Stimulated activated CD8-positive, alpha-beta memory T cell treated with anti-CD3 and anti-CD28 coated beads, Interleukin-4, amount 100 ng/mL, for 24 hours (primary cell): ENCODE data around the gene NIM1K.
A peak's percentile ranks its signal among the peaks of the same experiment; 100 is the strongest.
"Not testable (repeated sequence)": the region's sequence is repeated elsewhere in the genome, so short reads cannot be mapped to it uniquely, and the experiment has no call there.

Source experiments
- DNase-seq: peaks from one replicate; pipeline ENCODE4 v3.0.0-alpha.2; 2020; ENCODE audit warnings: low read depth

NIM1K gene

GRCh38 chr5:43191740-43192557 lies at the start of gene NIM1K:
Gene NIM1K (plus strand): TSS chr5:43192225. CDS start chr5:43245776, 53,551 bp downstream.
- DNase-seq, result peak; percentile 22

- DNase-seq, result no peak
Observed at GRCh38 chr5:43145071-43145470, 47.0 kb upstream of the NIM1K start.

GRCh38 chr5:43146958-43147357 lies 45.1 kb upstream of the NIM1K start:
- no peak for DNase-seq

DNA sequence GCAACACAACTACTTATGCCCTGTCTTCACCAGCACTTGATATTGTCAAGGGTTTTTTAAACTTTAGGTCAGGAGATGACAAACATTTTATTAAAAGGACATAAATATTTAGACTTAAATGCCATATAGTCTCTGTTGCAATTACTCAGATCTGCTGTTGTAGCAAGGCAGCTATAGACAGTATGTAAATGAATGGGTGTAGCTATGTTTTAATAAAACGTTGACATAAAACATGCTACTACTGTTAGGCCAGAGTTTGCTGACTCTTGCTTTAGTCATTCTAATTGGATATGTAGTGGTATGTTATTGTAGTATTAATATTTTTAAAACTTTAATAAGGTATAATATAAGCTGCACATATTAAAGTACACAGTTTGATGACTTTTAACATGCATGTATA lies 43.6 kb upstream of the NIM1K start:
- no peak for DNase-seq

- DNase-seq, result no peak
Observed at GRCh38 chr5:43149231-43149630, 42.8 kb upstream of the NIM1K start.

GRCh38 chr5:43150075-43150474 lies 42.0 kb upstream of the NIM1K start:
- DNase-seq, result no peak

- DNase-seq, result no peak
Observed at GRCh38 chr5:43150748-43151147, 41.3 kb upstream of the NIM1K start.

DNA sequence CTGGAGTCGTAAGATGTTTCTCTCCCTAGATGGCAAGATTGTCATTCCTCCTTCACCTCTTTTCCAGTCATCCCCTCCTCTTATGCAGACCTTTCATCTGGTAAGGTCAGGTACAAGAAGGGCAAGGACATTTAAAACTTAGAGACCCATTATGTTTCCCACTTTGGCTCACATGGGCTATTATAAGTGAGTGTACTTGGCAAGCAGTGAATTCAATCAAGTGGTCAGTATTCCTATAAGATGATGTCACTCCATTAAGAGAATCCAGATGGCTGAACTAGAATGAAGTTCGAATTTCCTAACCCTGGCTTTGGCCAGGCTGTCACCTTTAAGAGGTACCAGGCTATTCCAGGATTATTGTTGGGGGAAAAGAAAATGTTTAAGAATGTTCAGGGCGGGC lies 39.1 kb upstream of the NIM1K start:
- DNase-seq, result no peak

DNA sequence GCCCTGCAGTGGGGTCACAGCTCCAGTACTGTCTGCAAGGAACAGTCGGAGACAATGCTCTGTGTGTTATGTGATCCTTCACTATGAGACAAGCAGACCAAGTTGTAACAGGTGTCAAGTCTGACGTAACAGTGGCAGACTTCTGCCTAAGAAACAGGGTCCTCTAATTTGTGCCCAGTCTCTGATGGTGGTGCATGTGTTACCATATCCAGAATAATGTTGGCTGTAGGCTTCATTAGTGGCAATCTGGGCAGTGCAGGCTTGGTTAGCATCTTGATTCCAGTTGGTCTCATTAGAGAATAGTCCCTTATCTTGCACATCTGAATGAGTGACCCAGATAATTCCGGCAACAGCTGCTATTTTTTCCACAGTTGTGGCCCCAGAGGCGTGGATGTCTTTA lies 37.6 kb upstream of the NIM1K start:
- no peak for DNase-seq

DNA sequence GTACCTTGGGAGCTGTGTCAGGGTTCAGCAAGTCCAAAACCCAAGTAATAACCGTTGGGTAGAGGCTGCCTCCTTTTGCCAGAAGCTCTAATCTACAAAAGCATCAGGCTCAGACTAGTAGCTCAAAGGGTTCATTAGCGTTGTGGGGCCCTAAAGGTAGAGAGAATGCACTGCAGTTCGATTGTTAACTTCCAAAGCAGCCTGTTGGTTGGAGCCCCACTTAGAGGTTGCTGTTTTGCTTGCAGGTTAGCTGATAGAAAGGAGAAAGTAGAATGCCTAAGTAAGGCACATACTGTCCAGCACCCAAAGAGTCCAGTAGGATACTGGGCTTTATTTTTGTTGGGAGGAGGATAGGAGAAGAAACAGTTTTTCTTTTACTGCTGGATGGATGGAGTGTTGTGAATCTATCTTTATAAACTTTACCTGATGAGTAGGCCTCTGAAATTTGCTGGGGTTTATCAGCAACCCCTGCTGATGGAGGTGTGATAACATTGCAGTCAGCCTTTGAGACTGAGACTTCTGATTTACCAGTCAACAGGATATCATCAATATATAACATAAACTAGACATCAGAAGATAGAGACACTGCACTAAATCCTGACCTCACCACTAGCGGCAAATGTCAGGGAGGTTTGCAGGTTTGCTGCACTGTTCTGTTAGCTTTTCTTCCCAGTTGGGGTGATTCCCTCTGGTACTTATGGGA lies 36.5 kb upstream of the NIM1K start:
- no peak for DNase-seq

- no peak for DNase-seq
Observed at GRCh38 chr5:43156388-43156787, 35.6 kb upstream of the NIM1K start.

- DNase-seq, result no peak
Observed at GRCh38 chr5:43157068-43157467, 35.0 kb upstream of the NIM1K start.

GRCh38 chr5:43161244-43161643 lies 30.8 kb upstream of the NIM1K start:
- no peak for DNase-seq

DNA sequence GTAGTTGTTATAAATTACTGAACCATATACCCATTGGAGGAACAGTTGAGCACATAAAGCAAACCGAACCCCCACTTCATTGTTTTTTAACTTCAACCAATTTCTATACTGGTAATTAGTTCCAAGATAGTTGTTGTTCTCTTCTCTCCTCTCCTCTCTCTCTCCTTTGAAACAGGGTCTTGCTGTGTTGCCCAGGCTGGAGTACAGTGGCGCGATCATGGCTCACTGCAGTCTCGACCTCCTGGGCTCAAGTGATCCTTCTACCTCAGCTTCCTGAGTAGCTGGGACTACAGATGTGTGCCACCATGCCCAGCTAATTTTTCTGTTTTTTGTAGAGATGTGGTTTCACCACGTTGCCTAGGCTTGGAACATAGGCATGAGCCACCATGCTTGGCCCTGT lies 27.2 kb upstream of the NIM1K start:
- not testable (repeated sequence) for DNase-seq

GRCh38 chr5:43165323-43165722 lies 26.7 kb upstream of the NIM1K start:
- DNase-seq, result no peak

DNA sequence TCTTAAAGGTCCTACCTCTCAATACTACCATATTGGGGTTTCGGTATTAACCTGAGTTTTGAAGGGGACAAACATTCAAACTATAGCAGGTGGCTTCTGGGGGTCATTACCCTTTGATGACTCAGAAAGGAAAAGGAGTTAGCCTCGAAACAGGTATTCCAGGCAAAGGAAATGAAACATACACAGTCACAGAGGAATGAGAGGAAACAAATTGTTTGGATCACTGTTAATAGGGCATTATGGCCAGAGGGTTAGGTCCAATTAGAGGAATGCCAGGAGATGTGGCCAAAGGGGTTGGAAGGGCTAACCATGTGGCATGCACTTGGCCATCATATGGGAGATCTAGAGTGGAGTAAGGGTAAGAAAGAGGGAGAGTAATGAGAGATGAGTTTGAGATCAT lies 23.9 kb upstream of the NIM1K start:
- no peak for DNase-seq

- DNase-seq, result no peak
Observed at GRCh38 chr5:43171451-43171850, 20.6 kb upstream of the NIM1K start.

GRCh38 chr5:43171926-43172325 lies 20.1 kb upstream of the NIM1K start:
- no peak for DNase-seq

DNA sequence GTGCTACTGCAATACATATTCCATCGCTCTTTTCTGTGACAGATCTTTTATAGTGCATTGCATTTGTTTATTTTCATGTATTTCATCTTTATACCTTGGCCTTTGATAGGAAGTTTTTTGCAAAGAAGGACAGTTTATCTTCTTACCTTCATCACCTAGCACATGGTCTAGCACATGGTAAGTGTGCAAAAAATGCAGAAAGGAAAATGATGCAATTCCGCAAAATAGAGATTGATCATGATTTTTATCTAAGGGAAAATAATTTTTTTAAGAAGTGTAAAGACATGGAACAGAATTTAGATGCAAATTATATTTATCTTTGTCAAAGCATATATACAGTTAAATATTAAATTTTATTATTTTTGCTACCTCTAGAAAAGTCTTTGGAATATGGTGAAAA lies 19.2 kb upstream of the NIM1K start:
- no peak for DNase-seq

DNA sequence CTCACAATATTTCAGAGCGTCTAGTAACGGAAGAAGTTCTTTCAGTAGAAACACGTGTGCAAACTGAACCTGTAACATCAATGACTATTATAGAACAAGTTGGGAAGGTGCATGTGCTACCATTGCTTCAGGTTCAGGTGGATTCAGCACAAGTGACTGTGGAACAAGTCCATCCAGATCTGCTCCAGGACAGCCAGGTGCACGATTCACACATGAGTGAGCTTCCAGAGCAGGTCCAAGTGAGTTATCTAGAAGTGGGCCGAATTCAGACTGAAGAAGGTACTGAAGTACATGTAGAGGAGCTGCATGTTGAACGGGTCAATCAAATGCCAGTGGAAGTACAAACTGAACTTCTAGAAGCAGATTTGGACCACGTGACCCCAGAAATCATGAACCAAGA lies 17.4 kb upstream of the NIM1K start:
- no peak for DNase-seq

DNA sequence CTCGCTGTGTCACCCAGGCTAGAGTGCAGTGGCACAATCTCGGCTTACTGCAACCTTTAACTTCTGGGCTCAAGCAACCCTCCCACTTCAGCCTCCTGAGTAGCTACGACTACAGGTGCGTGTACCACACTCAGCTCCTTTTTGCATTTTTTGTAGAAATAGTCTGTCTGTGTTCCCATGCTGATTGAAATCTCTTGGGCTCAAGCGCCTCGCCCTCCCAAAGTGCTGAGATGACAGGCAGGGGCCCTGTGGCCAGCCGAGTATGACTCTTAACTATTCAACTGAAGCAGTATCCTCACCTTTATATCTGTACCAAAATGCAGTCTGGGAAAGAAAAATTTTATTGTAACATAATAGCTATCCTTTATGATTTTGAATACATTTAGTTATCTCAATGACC lies 12.2 kb upstream of the NIM1K start:
- DNase-seq, result no peak

GRCh38 chr5:43182421-43182820 lies 9.6 kb upstream of the NIM1K start:
- no peak for DNase-seq

GRCh38 chr5:43183101-43183500 lies 8.9 kb upstream of the NIM1K start:
- not testable (repeated sequence) for DNase-seq
